MG63 (cell line): ENCODE results near the gene PDS5B. TPM values are rescaled to one million over a fixed set of nuclear protein-coding genes. Genes with fewer than 3 reads are reported as not detected.
"Not testable (repeated sequence)": the region's sequence is repeated elsewhere in the genome, so short reads cannot be mapped to it uniquely, and the experiment has no call there.

ENCODE experiments used
- DNase-seq: peaks from one replicate; pipeline ENCODE4 v3.0.0-alpha.2; 2020
- H3K27me3 ChIP-seq: fragments of 250-450 bp; sonication (Bioruptor Pico); 2 replicates; pipeline ENCODE4 v1.5.1; 2020; ENCODE audit warnings: mild to moderate bottlenecking, moderate library complexity
- H3K36me3 ChIP-seq: fragments of 250-450 bp; sonication (Bioruptor Pico); 2 replicates; pipeline ENCODE4 v1.5.1; 2020; ENCODE audit warnings: mild to moderate bottlenecking, moderate library complexity
- H3K4me3 ChIP-seq: fragments of 250-450 bp; sonication (Bioruptor Pico); 2 replicates; pipeline ENCODE4 v1.5.1; 2020; ENCODE audit warnings: mild to moderate bottlenecking, moderate library complexity
- H3K9me3 ChIP-seq: fragments of 250-450 bp; sonication (Bioruptor Pico); 2 replicates; pipeline ENCODE4 v1.5.1; 2020; ENCODE audit warnings: mild to moderate bottlenecking, moderate library complexity
- total RNA-seq: library from RNA; depleted of rRNA; stranded (reverse); fragments of >200 nt; shearing (Covaris generic); gene quantifications from 2 replicates; pipeline ENCODE4 v1.2.3, GENCODE V29; 2014; ENCODE audit warnings: low replicate concordance

PDS5B gene
- total RNA-seq, 1 experiment from 2014 or later: 9.4 TPM

- Histone ChIP-seq H3K9me3 (no peaks in the 10 kb centered on the region), H3K4me3 (no peak overlapping the region), H3K36me3 (peaks cover 10% of the 10 kb centered on the region; the same call in 1 of the 2 replicates), H3K27me3 (no peaks in the 10 kb centered on the region)
- no peak for DNase-seq
Observed at GRCh38 chr13:32781906-32782305, 195.7 kb downstream of the PDS5B start.

GRCh38 chr13:32783067-32783466 is 196.8 kb downstream of the PDS5B start:
- no peak overlapping the region for H3K4me3 ChIP-seq
- DNase-seq: no peak

DNA sequence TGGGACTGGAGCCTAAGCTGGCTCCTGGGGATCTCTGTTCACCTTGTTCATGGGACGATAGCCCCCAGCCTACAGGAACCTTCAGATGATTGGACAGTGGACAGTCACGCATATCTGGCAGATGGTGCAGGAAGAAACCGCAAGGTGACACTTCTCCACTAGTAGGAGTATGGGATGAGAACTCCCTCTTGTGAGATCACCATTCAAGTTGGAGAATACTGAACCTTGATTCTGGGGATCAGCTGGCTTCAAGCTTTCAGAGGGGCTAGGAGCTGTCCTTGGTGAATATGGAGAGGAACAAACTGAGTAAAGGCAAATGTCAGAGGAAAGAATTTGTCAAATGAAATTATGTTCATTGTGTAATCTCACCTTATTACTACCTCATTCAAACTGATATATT is 204.5 kb downstream of the PDS5B start:
- Histone ChIP-seq H3K4me3 (no peak overlapping the region), H3K27me3 (no peaks in the 10 kb centered on the region), H3K9me3 (no peaks in the 10 kb centered on the region), H3K36me3 (0 out of 2 replicates have a peak, but pooled peaks cover 4% of the 10 kb centered on the region)
- no peak for DNase-seq

More at GRCh38 chr13:32783067-32783466, 196.8 kb downstream of the PDS5B start:
- no peaks in the 10 kb centered on the region for H3K9me3 ChIP-seq
- peaks cover 10% of the 10 kb centered on the region; the same call in 1 of the 2 replicates for H3K36me3 ChIP-seq
- H3K27me3 ChIP-seq: no peaks in the 10 kb centered on the region

GRCh38 chr13:32791545-32792172 is 205.4 kb downstream of the PDS5B start:
- no peaks in the 10 kb centered on the region for H3K9me3 ChIP-seq
- H3K27me3 ChIP-seq: no peaks in the 10 kb centered on the region
- no peak overlapping the region for H3K4me3 ChIP-seq
- 0 out of 2 replicates have a peak, but pooled peaks cover 4% of the 10 kb centered on the region for H3K36me3 ChIP-seq
- DNase-seq: no peak

DNA sequence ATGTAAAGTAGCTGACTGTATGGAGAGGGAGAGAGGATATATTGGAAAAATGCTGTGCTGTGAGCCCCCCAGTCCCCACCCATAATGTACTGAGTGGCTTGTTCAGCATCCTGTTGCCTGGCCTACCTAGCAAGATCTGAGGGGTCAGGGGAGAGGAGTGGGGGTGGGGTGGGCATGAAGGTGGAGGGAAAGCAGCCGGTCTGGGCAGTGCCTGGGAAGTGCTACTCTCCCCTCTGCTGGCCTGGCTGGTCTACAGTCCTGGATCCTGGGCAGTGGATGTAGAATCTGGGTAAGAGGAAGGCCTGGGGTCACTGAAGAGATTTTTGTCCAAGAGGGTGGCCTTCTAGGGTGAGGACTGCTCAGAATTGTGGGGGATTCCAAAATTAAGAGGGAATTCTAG is 210.5 kb downstream of the PDS5B start:
- no peak overlapping the region for H3K4me3 ChIP-seq
- DNase-seq: no peak
- no peaks in the 10 kb centered on the region for H3K9me3 ChIP-seq
- H3K36me3 ChIP-seq: no peaks in the 10 kb centered on the region
- no peaks in the 10 kb centered on the region for H3K27me3 ChIP-seq

GRCh38 chr13:32802159-32802558 is 215.9 kb downstream of the PDS5B start:
- Histone ChIP-seq H3K9me3 (no peaks in the 10 kb centered on the region), H3K4me3 (no peak overlapping the region), H3K36me3 (no peaks in the 10 kb centered on the region), H3K27me3 (no peaks in the 10 kb centered on the region)
- no peak for DNase-seq

- H3K4me3 ChIP-seq: no peak overlapping the region
- no peaks in the 10 kb centered on the region for H3K27me3 ChIP-seq
- H3K9me3 ChIP-seq: no peaks in the 10 kb centered on the region
- H3K36me3 ChIP-seq: no peaks in the 10 kb centered on the region
- DNase-seq: no peak
Observed at GRCh38 chr13:32804673-32805230, 218.5 kb downstream of the PDS5B start.

DNA sequence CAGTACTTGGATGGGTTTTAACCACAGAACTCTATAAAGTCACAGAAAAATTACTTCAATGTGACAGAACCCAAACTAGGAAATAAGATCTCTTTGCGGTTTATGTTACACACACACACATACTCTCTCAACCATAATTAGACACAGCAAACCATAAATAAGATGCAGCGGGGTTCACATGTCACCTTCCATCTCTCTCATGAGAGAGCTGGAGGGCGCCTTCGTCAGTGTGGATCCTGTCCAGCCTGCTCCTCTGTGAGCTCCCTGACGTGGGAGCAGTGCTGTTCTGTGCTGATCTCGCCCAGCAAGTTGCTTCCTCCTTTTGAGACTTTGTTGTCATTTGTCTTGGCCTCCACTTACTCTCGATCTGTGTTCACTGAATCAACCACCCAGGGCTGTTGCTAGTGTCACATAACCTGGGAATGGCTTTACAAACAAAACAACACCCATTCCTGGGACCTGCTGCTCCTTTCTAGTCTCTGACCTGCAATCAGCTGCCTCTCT is 225.1 kb downstream of the PDS5B start:
- Histone ChIP-seq H3K36me3 (no peaks in the 10 kb centered on the region), H3K9me3 (0 out of 2 replicates have a peak, but pooled peaks cover 2% of the 10 kb centered on the region), H3K4me3 (no peak overlapping the region), H3K27me3 (no peaks in the 10 kb centered on the region)
- DNase-seq: no peak

DNA sequence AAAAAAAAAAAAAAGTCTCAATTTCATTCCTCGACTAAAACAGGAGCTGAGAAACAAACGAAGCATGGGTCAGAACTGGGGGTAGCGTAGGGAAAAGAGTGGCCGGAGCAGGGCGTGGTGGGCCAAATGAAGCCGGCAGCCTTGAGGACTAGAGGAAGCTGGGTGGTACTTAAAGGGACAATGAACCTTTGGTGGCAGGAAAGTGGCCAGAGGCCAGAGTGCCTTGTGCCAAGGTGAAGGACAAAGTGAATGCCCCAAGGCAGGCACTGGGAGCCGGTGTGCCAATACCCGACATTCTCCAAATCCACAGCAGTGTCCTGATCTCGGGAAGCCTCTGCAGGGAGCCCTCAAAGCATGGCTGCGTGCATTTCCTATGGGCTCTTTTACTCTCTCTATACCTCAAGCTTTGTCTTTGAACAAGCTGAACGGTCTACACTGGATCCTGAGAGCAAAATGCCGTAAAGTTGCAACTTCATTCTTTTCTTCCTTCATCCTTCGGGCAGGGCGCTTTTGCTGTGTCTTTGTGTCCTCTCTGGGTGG is 235.0 kb downstream of the PDS5B start:
- no peak for DNase-seq
- no peaks in the 10 kb centered on the region; the same call in 1 of the 2 replicates for H3K27me3 ChIP-seq
- H3K4me3 ChIP-seq: no peak overlapping the region
- H3K9me3 ChIP-seq: no peaks in the 10 kb centered on the region
- H3K36me3 ChIP-seq: no peaks in the 10 kb centered on the region

GRCh38 chr13:32822771-32823170 is 236.5 kb downstream of the PDS5B start:
- Histone ChIP-seq H3K27me3 (no peaks in the 10 kb centered on the region; the same call in 1 of the 2 replicates), H3K9me3 (no peaks in the 10 kb centered on the region), H3K36me3 (no peaks in the 10 kb centered on the region), H3K4me3 (no peak overlapping the region)
- DNase-seq: no peak

DNA sequence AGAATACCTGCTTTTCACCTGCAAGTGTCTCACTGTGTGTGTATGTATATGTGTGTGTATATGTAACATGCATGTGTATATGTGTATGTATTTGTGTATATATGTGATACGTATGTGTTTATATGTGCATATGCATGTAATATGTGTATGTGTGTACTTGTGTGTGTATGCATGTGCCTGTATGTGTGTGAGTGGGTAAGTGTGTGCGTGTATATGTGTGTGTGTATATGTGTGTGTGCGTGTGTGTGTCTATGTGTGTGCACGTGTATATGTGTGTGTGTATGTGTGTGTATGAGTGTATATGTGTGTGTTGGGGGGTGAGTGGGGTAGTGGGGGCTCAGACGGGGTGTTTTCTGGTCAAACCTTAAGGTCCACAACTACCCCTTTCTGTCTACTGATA is 237.3 kb downstream of the PDS5B start:
- H3K27me3 ChIP-seq: no peaks in the 10 kb centered on the region; the same call in 1 of the 2 replicates
- H3K9me3 ChIP-seq: no peaks in the 10 kb centered on the region
- DNase-seq: no peak
- no peak overlapping the region for H3K4me3 ChIP-seq
- no peaks in the 10 kb centered on the region for H3K36me3 ChIP-seq

- DNase-seq: no peak
- no peaks in the 10 kb centered on the region; the same call in 1 of the 2 replicates for H3K27me3 ChIP-seq
Observed at GRCh38 chr13:32824061-32824460, 237.8 kb downstream of the PDS5B start.

DNA sequence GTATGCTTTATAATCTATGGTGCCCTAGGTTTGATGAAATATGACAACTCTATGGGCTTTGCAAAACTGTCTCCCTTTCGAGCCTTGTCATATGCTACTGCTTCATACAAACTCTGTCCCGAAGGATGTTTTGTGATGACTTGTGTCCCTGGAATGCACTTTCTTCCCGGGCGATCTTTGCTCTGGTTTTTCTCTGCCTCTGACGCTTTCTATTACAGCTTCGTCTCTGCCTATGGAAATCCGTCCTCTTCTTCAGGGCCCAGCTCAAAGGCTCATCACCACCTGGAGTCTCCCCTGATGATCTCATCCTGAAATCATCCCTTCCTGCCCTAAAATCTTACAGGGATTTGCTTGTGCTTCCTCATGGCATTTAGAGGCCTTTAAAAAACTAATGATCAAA is 238.4 kb downstream of the PDS5B start:
- Histone ChIP-seq H3K4me3 (no peak overlapping the region), H3K9me3 (no peaks in the 10 kb centered on the region), H3K36me3 (no peaks in the 10 kb centered on the region), H3K27me3 (no peaks in the 10 kb centered on the region; the same call in 1 of the 2 replicates)
- DNase-seq: no peak

More at GRCh38 chr13:32824061-32824460, 237.8 kb downstream of the PDS5B start:
- Histone ChIP-seq H3K9me3 (no peaks in the 10 kb centered on the region), H3K4me3 (no peak overlapping the region), H3K36me3 (no peaks in the 10 kb centered on the region)

GRCh38 chr13:32825481-32825880 is 239.2 kb downstream of the PDS5B start:
- no peaks in the 10 kb centered on the region for H3K9me3 ChIP-seq
- H3K4me3 ChIP-seq: no peak overlapping the region
- no peaks in the 10 kb centered on the region for H3K36me3 ChIP-seq
- DNase-seq: no peak
- H3K27me3 ChIP-seq: no peaks in the 10 kb centered on the region; the same call in 1 of the 2 replicates

- not testable (repeated sequence) for H3K9me3 ChIP-seq, H3K4me3 ChIP-seq, H3K36me3 ChIP-seq, DNase-seq, H3K27me3 ChIP-seq
Observed at GRCh38 chr13:32826372-32826771, 240.1 kb downstream of the PDS5B start.
